Stimulated activated CD4-positive, alpha-beta T cell treated with anti-CD3 and anti-CD28 coated beads, Interleukin-1b, Interleukin-23, amount 100 ng/mL, for 1 hour (primary cell): Measurements from ENCODE around the gene MYO1B.

ENCODE experiments used
- DNase-seq, 2 donors: peaks; one replicate each; pipeline ENCODE4 v3.0.0-alpha.2; 2020; ENCODE audit warnings: low read depth in 2 of 2

Gene MYO1B

DNA sequence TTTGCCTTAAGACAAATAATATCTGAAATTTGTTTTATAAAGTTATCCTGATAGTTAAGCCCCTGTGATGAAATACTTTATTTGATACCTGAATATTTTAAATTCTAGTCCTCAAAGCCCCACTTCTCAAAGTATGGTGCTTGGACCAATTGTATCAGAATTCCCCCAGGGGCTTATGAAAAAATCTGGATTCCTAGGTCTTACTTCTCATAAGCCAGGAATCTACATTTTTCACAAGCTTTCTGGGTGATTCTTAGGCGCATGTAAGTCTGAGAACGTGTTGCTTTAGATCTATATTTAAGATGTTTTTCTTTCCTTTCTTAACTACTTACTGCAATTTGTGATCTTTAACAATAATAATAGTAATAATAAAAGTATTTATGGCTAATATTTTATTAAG is 53.1 kb downstream of the MYO1B start:
- no peak for DNase-seq

DNA sequence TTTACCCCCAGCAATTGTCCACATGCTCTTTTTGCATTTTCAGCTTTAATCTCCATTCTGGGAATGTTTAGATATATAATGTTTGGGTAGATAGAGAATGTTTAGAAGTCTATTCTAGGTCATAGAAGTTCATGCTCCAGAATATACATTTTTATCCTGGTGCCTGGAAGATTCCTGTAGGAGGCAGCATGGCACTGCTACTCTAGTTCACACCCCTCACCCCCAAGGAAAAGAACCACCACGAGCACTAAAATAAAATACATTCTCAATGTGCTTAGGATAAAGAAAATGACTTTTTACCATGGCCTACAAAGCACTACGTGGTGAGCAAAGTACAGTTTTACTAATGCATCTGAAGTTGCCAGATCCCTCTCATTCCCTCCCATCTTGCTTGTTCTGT is 53.8 kb downstream of the MYO1B start:
- DNase-seq, result no peak

DNA sequence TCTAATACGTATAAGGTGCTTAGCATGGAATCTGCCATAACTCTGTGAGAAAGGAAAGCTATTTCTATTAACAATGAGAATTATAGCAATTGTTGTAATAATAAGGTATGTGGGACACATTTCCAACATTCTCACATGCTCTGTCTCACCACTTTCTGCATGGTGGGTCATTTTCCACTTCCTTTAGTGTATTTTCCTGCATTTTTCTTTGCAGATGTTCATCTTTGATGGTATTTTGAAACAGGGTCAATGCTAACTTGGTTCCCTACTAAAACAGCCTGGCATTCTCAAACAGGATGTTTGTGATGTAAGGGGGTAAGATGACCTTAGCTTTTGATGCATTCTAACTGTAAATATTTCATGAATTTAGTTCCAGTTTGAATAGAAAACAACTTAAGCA is 54.7 kb downstream of the MYO1B start:
- DNase-seq, result no peak

DNA sequence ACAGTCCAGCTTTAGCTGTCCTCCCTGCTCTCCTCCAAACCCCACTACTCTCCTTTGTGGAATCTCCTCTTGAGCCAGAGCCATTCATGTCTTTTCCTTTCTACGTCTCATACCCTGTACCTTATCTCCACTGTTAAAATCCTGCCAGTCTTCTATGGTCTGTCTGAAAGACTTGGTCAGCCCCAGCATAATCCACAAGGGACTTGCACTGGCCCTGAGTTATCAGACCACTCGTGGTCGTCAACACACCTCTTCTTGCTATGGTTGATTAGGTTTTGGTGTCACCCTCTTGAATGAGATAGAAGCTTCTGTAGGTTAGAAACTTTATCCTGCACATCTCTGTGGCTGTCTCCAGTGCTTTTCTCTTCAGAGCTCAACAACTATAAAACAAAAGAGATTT is 56.8 kb downstream of the MYO1B start:
- DNase-seq, result no peak

DNA sequence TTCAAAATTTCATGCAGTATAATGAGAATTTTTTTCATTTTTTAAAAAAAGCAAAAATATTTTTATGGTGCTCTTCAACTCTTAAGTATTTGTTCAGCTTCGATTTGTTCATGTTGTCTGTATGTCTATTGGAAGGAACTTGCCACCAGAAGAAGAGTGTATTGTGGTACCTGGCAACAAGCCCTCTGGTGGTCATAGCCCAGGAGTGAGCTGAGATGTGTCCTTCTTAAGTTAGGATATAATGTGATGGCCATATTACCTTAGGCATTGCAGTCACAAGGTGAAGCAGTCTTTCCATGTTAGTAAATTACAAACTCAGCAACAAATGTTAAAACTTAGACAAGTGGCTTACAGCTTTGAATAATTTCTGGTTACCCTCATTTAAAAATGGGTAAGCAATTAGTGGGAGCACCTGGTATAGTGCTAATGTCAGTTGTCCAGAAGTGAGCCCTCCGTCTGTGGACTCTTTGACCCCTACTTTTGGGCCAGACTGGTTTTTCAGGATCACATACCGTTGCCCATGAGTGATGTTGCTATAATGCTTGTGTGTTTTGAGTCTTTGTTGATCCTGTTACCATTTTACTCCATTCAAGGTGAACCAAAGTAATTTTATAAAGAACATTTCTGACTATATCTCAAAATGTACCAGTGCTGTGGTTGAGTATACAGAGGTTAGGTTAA is 57.4 kb downstream of the MYO1B start:
- DNase-seq, result no peak

DNA sequence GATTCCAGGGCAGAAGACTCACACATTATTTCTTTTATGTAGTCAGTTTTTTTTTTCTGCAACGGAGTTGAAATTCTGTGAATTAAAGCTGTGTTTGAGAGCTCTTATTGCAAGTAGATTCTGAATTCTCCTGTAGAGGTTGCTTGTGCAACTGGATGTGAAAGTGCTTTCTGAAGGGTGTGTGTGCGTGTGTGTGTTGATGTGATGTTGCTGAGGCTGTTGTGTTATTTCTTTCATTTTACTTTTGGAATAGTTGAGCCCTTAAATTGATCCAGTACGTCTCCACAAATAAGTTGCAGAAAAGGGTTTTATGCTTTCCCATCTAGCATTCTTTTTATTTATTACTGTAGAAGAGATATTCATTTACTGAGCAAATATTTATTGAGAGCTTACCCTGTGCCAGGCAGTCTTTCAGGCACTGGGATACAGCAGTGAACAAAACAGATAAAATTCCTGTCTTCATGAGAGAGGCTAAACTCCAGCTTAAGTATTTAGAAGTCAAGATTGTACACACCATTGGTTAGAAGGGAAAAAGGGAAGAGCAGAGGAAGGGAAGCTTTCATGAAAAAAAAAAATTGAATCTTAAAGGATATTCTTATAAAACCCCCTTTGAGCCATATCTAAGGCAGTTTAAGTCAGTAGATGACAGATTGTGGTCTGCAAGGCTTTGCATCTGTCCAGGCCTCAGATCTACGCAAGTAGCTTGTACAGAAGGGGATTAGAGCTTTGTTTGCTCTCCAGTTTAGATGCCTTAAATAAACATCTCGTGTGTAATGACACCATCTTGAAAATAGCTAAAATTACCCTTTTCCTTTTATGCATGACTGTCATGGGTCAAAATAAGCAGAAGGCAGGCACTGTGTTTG is 58.2 kb downstream of the MYO1B start:
- no peak for DNase-seq

DNA sequence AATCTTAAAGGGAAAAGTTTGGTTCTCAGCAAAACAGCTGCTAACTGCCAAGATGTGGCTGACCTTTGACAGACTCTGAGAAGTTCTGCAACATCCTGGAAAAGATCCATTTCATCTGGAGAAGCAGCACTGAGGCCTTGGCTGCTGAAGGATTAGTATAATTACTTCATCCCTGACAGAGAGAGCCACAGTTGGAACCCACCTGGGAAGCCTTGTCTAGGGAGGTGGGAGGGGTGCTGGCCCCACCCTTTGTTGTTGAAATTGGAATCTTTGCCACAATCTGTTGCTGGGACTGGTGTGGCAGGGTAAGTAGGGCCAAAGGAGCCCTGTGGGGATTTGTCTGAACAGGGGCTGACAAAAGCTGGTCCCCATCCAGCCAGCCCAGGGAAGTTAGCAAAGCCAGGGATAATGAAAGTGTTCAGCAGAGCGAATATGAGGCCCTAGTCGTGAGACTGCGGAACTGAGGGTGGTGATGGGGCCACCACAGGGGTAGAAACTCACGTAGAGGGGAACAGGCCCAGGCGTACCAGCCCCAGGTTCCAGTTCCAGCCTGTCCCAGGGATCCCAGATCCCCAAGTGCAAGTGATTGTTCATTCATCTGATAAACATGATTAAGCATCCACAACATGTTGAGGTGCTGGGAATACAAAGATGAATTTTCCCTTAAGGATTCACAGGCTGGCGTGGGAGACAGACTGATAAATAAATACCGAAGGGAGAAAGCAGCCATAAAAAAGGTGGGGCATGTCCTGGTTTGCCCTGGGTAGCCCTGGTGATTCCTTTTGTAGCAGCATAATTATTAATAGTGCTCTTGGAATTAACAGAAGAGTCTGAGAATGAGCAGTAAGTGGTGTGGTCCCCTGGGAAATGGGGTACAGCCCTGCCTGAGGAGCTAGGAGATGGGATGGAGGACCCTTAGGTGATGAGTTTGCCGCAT is 60.0 kb downstream of the MYO1B start:
- no peak for DNase-seq

DNA sequence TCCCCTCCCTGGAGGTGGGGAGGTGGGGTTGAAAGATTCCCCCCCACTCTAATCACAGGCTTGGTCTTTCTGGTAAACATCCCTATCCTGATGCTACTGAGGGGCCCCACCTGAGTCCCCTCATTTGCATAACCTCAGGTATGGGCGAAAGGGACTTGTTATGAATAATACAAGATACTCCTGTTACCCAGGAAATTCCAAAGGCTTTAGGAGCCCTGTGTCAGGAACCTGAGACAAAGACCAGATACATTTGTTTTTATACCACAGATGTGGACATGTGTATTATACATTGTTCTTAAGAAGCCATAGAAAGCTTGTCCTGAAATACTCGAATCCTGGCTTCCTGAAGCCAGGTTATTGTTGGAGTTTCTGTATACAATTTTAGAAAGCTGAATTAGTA is 62.8 kb downstream of the MYO1B start:
- no peak for DNase-seq

DNA sequence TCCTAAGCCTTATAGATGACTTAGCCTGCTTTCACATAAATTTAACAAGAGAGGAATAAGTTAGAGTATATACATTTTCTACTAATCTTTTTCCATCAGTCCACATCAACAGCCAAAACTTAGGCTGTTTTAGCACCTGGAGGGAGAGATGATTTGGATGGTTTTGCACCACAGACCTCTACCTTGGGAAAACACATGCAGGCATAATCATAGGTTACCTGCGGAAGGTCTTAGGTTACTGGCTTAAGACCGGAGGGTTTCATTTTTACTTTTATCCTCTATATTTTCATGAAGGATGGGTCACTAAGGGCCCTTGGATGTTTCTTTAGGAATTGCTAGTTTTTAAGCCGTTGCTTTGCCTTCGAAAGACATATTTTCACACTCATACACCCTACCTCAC is 66.0 kb downstream of the MYO1B start:
- DNase-seq, result no peak

DNA sequence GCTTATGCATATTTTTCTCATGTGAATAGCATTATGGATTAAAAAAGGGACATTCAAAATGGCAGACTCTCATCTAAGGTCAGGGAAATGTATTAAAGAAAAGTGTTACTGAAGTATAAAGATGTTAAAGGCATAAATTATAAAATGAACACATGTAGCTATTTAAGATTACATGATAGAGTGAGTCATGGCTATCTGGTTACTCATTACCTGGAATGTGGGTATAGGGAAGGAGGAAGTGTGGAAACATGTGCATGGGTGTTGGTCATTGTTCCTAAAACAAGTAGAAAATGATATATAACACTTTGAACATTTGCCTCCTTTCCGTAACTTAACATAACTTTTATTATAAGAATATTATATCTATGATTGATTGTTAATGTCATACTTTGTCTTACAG is 66.4 kb downstream of the MYO1B start:
- no peak for DNase-seq

DNA sequence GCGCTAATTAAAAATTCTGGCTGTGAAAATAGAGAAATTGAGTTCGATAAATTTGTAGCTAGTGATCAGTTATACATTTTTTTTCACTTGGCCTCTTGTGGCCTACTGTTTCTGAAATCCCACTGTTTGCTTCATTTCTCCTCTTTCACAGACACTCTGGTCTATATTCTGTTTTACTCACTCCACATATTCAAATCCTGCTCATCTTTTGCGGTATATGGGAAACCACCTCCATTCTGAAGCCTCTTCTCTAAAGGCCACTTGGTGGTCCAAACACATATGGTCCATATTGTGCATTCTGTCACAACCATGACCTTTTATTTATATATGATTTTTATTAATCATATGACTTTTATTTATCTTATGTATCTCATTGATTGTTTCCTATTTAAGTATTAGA is 67.0 kb downstream of the MYO1B start:
- DNase-seq, result no peak

DNA sequence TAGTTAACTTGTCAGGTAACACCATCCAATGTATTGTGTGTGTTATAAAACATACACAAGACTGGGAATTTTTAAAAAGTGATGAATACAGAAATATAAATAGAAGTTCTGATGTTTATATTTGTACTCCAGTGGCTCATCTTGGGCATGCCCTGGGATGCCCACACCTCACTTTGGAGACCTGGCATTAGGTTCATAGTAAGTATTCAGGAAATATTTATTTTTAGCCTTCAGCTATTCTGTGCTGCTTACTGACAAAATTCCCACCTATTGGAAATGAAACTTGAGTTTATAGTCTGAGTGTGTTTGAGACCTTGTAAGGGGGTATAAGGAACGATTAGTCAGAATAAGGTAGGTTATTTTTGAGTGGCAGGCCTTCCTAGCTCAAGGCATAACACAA is 67.5 kb downstream of the MYO1B start:
- DNase-seq, result no peak

DNA sequence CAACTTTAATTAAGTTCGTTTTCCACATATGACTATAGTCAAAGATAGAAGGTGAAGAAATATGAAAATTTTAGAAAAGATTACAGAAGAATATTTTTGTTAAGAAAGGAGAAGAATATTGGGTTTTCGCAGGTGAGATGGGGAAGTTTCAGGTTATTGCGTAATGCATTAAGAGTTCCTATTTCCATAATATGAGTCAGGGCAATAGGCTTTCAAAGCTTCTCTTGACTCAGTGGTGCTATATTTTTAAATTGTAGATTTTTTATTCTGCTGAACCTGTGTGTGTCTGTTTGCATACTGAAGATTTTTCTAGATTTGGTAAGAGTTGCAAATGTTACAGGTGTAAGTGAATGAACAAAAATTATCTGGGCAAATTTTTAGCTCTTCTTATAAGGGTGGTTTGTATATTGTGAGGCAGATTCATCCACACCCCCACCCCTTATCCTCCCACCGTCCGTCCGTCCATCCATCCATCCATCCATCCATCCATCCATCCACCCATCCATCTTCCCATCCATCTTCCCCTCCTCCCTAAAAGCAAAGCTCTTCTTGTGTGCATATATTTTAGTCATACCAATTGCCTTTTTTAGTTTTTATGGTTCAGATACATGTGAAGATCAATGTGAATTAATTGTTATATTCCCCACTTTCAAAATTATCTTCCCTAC is 69.6 kb downstream of the MYO1B start:
- DNase-seq, result no peak

DNA sequence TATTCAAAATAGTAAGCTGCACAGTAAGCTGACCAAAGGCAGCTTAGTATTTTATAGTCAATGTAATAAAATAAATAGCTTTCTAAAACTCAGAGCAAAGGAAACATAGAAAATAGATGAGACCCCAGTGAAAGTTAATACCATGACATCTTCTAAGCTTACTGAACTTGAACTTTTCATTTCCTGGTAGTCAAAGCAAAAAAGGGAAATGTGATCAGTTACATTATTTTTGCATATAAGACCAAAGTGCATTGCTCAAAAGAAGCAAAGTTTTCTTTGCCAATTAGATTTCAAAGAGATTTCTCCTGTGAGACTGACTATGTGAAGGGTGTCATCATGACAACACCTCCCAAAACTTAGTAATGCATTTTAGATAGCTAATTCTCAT is 70.2 kb downstream of the MYO1B start:
- no peak for DNase-seq

DNA sequence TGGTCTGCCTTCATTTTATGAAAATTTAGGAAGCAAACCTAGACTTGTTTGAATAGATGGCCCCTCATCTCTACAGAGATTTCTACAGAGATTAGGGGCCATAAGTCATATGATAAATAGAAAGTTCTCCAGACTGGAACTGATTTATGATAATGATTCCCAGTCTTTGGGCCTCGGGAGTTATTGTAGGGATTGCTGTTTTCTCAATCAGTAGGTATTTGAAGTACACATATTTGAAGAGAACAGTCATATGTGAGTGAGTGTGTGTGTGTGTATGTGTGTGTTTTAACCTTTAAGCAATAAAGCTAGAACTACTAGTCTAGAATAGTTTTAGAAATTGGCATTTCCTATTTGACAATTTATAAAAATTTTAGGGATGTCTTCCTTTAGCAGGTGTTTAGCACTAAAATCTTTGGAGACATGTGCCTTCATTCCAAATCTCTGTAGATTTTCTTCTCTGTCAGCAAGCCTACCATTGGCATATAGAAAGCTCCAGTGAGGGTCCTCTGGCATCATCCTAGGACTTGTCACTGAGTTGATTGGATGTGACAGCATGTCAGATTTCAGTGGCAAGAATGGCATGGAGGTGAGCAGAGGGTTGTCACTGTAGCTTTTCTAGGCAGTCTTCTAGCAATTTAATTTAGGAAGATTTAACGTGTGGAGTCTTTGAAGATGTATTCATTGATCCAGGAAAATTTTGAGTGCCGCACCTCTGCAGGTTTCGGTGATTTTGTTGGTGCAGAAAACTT is 71.2 kb downstream of the MYO1B start:
- no peak for DNase-seq

DNA sequence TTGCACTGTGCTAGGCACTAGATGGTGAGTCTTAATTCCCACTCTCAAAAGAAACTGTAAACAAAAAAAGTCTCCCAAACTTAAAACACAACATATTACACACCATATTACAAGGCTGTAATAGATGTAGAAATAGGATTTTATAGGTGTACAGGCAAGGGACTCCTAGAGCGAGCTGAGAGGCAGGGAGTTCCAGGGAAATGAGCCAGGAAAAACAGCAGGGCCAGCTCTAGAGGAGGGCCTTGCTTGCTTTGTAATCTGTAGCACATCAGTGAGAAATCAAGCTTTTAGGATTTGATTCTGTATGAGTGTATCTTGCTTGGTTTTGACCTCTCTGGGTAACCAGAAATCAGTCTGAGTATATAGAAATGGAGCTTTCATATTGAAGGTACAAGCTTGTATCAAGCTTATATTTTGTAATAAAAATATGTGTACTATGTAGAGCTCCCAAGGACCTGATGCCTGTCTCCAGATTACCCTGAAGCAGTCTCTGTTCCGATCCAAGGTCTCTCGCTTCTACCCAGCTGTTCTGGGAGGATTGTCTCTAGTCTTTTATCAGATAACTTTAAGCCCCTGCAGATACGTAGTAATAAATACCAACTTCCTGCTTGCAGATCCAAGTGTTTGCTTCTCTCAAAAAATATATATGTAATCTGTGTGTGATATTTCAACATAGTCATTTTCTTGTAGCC is 73.0 kb downstream of the MYO1B start:
- DNase-seq, result no peak

DNA sequence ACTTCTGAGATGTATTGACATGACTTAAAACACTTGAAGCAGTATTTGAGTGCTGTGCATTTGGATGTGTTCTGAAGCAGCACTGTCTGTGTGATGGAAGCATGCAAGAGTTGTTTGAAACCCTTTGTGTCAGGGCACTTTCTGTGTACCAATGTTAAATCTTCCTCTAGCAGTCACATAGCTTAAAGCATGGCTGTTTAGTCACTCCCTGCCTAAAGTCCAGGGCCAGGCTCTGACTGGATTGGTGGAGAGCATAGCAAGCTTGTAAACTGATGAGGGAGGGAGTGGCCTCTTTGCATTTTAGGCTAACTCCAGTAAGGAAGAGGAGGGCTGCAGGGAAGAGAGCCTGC is 73.5 kb downstream of the MYO1B start:
- DNase-seq, result no peak

DNA sequence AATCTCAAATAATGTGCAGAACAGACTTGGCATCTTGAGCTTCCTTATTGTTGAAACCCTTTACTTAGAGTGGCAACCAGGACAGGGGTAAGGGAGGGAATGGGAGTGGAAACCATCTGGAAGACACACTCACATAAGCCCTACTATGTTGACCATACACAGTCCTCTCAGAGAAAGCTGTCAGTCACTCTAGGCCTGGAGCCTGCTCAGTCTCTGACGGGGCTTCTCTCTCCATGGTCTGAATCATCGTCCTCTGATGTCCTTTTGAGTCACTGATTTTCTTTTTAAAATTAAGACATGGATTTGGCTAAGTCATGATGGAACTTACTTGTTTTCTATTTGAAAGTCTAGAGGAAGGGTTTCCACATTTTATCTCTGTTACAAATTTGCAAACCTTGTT is 74.0 kb downstream of the MYO1B start:
- no peak for DNase-seq

DNA sequence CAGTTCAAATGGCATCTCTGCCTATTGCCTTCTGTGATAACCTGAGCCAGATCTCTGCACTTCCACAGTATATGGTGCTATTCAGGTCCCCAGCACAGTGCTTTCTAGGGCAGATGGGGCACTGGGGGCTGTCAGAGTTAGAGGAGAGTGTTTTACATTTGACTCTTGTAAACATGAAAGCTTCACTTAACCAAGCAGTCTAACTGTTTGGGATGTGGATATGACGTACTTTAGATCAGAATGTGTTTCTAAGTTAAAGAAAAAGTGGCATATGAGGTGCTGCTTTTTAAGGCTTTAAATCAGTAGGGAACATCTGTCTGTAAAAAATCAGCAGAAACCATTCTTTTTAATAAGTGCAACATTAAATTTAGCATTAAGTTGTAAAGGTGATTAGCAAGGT is 75.7 kb downstream of the MYO1B start:
- DNase-seq, result no peak

DNA sequence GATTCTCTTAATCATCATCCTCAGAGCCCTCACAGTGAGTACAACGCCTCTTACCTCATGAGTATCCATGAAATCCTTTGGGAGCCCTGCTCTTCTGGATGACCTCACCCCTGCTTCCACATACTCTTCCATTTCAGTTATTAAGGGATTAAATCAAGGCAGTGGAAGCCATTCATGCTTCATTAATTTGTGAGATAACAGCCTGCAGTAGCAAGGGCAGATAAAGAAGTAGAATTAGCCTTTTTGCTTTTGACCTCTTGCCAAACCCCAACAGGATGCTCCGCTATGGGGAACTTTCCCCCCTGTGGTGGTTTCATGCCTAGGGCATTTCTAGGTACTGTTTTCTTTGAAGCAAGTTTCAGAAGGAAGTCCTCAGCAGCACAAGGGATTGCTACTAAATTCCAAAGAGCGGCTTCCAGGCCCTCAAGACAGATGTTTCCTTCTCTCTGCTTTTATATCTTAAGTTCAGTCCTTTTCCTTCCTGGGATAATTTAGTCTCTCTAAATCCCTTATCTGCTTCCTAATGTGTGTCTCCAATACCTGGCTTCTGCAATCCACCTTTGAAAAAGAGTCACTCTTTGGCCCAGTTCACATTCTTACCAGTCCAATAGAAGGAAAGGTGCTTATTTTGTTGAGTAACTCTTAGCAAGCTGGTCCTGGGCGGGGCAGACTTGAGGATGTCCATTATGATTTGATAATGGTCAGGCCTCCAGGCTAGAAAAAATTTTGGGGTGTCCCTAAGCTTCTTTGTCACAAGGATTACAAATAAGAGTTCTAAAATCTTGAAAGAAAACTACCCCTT is 76.9 kb downstream of the MYO1B start:
- no peak for DNase-seq
